OCI-LY3 (cell line): Measurements from ENCODE around the gene GPR63.

Experiments
- CTCF ChIP-seq: fragments of 200-600, 300-600 bp; sonication (generic); IDR thresholded peaks from 2 replicates; pipeline ENCODE4 v1.5.1; 2014; ENCODE audit warnings: antibody characterized with exemption, low read length, low read depth
- EZH2phosphoT487 ChIP-seq: fragments of 200-600 bp; shearing (Covaris generic); IDR thresholded peaks from 2 replicates; pipeline ENCODE4 v1.6.1; 2018; ENCODE audit warnings: antibody characterized with exemption, mixed run types, low read depth

- TF ChIP-seq EZH2phosphoT487 (no peak), CTCF (no peak)
Measured at GRCh38 chr6:96823743-96824142, 13.5 kb downstream of the GPR63 start.
